Retinal pigment epithelial cell (primary cell): ENCODE measurements around the gene BBS9.

Experiments
- DNase-seq: peaks from one replicate; pipeline ENCODE4 v3.0.0-alpha.2; 2010; ENCODE audit warnings: low read depth
- H3K4me3 ChIP-seq: 2 replicates; pipeline ENCODE4 v1.5.1; 2011; ENCODE audit warnings: mild to moderate bottlenecking, low read length, control low read depth, moderate library complexity
- TF ChIP-seq, protein P1 (sequence below): conservative IDR thresholded peaks from 2 replicates; pipeline ENCODE4 v1.5.1; 2011; ENCODE audit warnings: low read depth, low read length, control low read depth, inconsistent platforms

Gene BBS9

DNA sequence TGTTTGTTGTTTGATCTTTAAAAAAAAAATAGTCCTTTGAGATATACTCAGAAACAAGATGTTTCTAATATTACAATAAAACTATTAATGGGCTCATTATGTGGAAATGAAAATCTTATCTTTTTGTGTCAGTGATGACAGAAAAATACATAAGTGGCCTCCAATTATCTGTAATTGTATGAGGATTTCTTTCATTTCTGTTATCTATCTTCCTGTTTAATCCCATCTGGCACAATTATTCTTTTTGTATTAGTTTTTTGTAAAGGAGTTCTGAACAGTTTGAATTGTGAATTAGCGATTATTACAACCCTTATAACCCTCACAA, 270.8 kb downstream of the BBS9 start:
- H3K4me3 ChIP-seq = no peak overlapping the region
- TF ChIP-seq, protein P1, sequence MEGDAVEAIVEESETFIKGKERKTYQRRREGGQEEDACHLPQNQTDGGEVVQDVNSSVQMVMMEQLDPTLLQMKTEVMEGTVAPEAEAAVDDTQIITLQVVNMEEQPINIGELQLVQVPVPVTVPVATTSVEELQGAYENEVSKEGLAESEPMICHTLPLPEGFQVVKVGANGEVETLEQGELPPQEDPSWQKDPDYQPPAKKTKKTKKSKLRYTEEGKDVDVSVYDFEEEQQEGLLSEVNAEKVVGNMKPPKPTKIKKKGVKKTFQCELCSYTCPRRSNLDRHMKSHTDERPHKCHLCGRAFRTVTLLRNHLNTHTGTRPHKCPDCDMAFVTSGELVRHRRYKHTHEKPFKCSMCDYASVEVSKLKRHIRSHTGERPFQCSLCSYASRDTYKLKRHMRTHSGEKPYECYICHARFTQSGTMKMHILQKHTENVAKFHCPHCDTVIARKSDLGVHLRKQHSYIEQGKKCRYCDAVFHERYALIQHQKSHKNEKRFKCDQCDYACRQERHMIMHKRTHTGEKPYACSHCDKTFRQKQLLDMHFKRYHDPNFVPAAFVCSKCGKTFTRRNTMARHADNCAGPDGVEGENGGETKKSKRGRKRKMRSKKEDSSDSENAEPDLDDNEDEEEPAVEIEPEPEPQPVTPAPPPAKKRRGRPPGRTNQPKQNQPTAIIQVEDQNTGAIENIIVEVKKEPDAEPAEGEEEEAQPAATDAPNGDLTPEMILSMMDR = no peak
- no peak for DNase-seq

DNA sequence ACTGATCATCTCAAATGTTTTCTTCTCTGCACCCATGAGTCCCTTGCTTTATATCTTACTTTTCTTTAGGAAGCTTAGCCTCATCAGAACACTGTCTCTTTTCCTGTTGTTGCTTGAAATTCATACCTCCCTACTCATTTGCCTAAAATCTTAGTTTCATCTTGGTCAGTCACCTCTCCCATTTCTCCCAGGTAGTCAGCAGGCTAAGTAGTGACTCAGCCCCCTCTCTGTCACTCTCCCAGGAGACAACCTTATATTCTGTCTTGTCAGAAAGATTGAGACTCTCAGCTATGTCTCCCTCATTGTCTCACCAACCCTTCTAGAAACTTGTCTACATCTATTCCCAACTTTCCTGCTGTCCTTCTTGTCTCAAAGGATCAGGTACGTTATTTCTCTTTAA, 280.9 kb downstream of the BBS9 start:
- no peak overlapping the region for H3K4me3 ChIP-seq
- TF ChIP-seq, protein P1 = no peak
- DNase-seq = no peak

DNA sequence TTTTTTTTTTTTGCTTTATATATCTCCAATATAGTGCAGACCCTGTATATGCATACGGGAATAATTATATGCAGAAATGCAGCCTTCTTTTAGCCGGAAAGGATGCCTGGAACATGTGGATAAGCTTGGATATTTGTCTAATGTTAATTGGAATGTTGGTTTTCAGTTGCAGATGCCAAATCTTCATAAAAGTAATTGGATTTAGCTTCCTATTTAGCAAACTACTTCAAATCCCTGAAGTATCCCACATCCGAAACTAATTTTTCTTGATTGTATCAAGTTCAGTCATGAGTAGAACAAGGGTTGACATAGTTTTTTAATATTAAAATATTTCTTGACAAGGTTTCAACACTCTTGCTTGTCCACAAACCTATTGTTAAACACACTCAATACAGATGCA, 281.7 kb downstream of the BBS9 start:
- TF ChIP-seq, protein P1 = no peak
- peak; percentile 7 for DNase-seq
- H3K4me3 ChIP-seq = no peak overlapping the region

DNA sequence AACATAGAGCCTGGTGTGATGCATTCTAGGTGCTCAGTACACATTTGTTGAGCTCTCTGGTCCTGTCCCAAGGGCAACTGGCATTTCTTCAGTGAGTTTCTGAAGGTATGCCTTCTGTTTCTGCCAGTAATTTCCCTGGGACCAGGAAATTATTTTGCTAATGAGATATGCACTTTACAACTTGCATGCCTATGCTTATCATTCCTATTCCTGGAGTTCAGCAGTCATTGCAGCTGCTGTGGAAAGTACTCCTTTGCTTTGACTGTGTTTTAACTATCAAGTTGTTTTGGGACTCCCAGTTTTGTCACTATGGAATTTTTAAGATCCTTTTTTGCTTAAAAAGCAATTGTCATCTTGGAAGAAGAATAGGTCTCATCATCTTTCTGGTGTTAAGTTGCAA, 283.0 kb downstream of the BBS9 start:
- TF ChIP-seq, protein P1 = no peak
- no peak overlapping the region for H3K4me3 ChIP-seq
- no peak for DNase-seq

DNA sequence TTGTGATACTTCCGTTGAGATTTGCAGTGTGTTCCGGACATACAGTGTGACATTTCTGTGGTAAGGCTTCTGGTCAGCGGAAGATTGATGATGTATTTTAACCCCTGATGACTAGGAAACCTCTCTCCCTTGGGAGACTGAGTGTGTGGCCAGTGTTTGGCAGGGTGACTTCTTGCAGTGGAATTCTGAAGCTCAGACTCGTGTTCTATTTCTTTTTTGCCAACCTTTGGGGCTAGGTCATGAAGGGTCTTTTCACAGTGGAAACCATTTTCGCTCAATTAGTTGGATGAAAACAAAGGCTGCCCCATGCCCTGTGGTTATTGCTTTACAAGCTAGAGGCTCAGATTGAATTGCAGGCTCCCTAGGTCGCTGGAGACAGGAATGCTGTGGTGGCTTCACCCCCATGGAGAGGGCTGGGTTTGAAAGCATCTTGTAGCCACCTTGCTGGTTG, 288.9 kb downstream of the BBS9 start:
- TF ChIP-seq, protein P1 = no peak
- H3K4me3 ChIP-seq = no peak overlapping the region
- DNase-seq = no peak

DNA sequence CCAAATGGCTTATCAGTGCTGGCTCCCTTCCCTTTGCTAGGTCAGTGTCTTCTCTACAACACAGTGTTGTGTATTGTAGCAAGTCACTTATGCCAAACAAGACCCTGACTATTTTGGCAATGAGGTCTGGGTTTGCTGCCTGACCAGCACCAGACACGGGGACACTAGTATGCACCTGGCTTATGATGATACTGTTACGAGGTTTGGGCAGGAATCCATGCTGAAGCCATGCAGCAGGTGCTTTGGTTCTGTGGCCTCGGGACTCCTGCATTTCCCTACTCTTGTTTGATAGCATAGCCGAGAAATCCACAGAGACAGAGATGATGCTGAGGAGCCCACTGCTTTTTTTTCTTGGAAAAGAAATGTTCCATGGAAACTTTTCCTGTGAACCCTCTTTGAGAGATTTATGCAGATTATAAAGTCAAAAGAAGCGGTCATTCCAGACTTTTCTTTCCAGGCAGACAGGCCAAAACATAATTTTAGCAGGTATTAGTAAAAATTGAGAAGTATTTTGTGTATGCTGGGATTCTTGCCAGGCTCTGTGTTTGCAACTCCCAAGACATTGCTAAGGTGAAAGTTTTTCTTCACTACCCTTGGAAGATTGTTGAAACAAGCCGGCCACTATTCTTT, 291.1 kb downstream of the BBS9 start:
- TF ChIP-seq, protein P1 = no peak
- DNase-seq = no peak

DNA sequence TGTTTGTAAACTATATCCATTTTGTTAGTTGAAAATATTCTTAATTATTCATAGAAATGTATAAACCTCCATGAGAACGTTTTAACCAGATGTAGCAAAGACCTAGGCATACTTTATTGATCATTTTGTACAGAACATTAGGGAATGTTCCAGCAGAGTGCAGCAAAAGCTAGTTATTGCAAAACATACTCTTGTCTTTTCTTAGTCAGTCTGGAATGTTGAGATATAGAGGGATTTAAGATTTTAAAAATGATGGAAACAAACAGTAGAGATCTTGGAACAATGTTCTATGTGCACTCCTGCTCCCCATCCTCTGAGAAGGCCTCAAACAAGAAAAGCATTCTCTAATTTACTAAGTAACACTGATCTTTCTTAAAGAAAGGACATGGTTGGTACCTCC, 292.1 kb downstream of the BBS9 start:
- TF ChIP-seq, protein P1 = no peak
- no peak for DNase-seq
- H3K4me3 ChIP-seq = no peak overlapping the region

More for the DNA sequence above, 291.1 kb downstream of the BBS9 start:
- H3K4me3 ChIP-seq = no peak overlapping the region
